DMS53 treated with DMSO at 0.1 percent for 48 hours (cell line): ENCODE data around the gene SLC66A2.

Source experiments
- DNase-seq: peaks from one replicate; lab custom pipeline; 2025; ENCODE audit not compliant: unreplicated experiment; lab: John Stamatoyannopoulos, UW

The SLC66A2 gene

DNA sequence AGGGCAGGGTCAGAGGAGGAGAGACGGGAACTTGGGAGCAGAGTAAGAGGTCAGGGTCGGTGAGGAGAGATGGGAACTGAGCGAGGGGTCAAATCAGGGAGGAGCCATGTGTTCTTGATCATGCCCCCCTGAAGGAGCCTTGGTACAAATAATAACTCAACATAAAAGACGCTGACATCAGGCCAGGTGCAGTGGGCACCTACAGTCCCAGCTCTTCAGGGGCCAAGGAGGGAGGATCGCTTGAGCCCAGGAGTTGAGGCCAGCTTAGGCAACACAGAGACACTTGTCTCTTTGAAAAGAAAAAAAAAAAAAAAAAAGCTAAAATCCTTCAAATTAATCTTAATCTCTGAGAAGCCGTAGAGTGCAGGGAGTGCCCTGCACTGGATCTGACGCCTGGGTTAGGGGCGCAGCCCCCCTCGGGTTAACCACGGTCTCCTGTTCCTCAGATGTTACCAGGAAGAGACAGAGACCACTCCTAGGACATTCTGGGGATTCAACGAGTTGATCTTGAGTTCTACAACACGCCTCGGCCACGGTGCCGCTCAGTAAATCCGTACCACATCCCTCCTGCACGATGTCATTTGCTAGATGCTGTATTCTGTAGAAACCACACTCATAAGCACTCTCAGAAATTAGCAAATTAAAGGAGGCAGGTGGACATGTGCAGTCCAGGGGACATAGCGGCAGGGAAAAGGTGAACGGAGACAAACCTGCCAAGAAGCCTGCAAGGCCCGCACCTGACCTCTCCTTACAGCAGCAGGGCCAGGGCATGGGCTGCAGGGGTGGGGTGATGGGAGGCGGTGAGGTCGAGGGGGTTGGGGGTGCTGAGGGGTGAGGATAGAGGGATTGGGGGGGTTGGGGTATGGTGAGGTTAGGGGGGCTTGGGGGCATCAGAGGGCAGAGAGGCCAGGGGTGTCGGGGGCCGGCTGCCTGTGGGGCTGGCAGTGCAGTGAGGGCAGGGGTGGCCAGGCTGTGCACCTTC is 29.2 kb downstream of the SLC66A2 start:
- DNase-seq = no peak

DNA sequence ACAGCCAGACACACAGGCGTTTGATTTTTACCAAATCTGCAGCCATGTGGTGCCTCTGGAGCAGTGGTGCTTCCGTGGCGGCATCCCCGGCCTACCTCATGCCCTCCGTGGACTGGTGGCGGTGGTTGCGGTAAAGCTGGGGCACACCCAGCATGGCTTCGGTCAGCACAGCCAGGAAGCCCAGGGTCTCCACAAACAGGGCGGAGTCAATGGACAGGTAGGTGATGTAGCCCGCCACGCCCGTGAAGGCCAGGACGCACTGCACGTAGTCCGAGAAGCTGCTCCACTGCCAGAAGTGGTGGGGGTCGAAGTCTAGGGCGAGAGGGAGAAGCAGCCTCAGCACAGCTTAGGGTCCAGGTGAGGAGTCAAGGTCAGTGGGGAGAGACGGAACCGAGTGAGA is 32.4 kb downstream of the SLC66A2 start:
- DNase-seq = no peak

DNA sequence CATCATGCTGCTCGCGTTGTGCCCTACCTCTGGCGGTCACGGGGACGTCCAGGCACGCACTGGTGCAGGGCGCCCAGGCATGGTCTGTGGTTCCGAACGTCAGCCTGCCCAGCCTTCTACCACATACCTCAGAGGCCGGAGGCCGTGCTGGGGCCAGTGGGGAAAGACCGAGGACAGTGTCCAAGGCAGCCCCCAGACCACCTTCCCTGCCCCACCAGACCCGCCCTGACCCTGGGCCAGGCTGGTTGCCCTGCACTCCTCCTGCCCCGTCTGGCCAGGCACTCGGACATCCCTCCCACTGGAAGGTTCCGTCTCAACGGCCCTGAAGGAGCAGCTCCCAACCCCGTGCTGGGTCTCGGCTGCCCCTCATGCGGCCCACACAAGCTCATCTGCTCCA is 32.8 kb downstream of the SLC66A2 start:
- DNase-seq = no peak

DNA sequence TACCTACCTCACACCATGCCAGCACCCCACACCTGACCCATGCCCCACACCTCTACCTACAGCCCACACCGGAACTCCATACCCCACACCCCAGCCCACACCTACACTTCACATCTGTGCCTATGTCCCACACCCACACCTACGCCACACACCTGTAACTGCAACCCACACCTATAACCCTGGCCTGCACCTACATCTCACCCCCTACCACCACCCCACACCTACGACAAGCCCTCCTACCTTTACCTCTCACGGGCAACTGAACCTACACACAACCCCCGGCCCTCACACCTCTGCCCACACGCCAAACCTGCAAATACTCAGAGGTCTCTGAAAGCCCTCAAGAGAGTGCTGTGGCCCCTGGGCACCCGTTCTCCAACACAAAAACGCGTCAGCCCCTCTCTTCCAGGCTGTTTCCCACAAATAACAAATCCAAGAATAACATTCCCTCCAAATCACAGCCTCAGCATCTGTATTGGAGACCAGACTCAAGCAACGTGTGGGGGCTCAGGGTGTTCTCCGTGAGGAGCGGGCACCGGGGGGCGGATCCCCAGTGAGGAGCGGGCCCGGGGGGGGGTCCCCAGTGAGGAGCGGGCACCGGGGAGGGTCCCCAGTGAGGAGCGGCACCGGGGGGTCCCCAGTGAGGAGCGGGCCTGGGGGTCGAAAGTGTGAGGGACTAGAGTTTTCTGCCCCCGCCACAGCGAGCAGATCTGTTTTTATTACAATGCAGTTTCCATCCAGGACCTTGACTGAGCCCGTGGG is 33.4 kb downstream of the SLC66A2 start:
- no peak for DNase-seq

DNA sequence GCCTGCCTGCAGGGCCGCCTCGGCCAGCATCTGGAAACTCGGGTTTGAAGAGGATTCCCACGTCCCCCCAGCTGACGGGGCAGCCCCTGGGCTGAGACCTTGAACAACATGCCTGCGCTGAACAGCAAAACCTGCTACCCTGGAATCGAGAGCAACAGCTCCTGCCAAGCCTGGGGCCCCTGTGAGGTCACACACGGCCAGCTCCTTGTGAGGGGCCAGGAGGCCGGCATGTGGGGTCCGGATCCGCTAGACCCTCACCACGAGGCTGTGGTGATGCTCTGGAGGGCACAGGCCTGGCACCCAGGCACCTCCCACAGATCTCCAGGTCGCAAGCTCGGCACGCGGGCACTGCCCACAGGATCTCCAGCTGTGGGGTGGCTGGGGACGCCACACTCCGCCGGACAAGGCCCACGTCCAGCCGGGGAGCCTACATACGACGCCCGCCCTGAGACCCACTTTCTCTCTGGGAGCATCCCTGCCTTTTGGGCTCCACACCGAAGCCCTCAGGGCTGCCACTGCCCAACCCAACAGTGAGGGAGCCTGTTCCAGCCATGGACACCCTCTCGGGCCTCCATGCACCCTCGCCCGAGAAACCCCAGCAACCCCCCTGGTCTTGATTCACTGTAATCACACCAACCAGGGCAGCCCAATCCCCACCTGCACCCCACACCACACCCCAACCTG is 34.1 kb downstream of the SLC66A2 start:
- DNase-seq = no peak

DNA sequence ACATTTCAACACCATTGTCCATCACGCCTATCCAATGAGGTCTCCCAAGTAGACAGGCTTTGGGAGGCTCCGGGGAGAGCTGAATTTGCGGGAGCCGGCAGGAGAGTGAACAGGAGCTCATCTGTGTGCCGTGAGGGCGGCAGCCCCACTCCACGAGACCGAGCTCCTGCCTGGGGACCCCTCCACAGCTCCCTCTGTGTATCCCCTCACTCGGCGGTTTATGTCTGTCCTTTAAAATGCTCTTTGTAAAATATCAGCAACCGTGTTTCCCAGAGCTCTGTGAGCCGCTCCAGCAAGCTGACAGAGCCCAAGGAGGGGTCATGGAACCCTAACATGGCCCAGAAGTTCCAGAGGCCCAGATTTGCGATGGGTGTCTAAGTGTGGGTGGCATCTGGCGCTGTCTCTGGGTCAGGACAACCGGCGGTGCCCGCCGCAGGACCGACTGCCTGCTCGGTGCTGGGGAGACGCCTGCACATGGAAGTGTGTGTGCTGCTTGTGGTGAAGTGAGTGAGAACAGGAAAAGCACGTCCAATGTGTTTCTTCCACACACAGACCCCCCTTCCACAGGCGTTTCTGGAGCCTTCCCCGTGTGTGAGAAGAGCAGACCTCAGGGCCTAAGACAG is 34.8 kb downstream of the SLC66A2 start:
- DNase-seq = no peak

DNA sequence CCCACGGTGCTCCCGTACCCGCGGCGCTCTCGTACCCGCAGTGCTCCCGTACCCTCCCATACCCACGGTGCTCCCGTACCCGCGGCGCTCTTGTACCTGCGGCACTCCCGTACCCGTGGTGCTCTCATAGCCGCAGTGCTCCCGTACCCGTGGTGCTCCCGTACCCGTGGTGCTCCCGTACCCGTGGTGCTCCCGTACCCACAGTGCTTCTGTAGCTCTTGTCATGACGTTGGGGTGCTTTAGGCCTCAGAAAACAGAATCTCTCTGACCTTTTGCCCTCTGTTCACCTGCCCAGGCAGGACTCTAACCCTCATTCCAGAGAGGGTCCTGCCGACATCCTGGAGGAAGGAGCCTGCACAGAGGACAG is 35.3 kb downstream of the SLC66A2 start:
- DNase-seq = no peak

DNA sequence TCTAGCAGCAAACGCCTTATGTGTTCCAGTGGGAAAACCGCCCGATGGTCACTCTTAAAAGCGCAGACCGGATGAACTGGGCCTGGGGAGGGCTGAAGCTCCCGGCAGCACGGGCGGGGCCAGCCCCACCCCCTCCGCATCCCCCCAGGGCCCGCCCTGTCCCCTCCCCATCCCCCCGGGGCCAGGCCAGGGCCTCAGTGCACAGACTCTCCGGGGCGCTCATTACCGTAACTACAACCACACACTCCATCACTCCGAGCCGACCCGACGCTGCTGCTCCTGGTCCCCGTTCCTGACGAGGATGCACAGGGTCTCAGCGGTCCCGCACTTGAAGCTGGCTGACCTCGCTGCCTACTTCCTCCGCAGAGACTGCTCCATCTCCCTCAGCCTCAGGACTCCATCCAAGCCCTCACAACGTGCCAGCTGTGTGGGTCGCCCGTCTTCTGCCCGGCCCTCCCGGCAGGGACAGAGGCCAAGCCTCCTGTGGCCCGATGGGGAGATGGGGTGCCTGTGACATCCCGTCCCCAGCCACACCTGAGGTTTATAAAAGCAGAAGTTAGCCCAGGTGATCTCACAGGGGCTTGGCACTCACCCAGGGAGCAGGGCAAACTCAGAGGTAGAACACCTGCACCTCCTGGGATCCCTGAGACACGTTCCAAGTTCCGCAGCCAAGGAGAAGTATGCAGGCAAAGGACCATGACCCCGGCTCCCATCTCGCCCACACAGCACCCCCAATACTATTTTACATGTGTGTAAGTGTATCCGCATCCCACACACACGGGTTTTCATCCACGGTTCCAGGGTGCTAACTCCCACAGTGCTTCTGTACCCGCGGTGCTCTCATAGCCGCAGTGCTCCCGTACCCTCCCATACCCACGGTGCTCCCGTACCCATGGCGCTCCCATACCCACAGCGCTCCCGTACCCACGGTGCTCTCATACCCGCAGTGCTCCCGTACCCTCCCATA is 36.0 kb downstream of the SLC66A2 start:
- DNase-seq = no peak

DNA sequence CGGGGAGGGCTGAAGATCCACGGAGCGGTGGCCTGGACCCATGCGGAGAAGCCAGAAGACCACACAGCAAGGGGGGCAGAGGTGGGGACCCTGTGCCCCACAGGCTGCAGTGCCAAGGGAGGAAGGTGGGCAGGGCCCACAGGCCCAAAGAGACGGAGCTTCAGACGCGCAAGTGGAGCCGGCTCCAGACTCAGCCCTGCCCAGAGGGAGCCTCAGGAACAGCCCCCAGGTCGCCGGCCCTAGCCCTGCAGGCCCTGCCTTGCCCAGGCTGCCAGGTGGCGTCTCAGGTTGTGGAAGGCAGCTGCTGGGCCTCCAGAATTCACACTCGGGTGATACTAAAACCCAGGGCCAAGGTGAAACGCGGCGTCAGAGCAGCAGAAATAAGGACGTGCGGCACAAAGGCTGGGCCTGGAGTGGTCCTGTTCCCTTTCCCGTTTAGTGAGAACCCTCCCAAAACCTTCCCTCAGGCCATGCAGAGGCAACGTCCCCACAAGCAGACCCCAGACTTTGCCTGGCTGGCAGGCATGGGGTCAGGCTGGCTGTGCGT is 36.8 kb downstream of the SLC66A2 start:
- no peak for DNase-seq

DNA sequence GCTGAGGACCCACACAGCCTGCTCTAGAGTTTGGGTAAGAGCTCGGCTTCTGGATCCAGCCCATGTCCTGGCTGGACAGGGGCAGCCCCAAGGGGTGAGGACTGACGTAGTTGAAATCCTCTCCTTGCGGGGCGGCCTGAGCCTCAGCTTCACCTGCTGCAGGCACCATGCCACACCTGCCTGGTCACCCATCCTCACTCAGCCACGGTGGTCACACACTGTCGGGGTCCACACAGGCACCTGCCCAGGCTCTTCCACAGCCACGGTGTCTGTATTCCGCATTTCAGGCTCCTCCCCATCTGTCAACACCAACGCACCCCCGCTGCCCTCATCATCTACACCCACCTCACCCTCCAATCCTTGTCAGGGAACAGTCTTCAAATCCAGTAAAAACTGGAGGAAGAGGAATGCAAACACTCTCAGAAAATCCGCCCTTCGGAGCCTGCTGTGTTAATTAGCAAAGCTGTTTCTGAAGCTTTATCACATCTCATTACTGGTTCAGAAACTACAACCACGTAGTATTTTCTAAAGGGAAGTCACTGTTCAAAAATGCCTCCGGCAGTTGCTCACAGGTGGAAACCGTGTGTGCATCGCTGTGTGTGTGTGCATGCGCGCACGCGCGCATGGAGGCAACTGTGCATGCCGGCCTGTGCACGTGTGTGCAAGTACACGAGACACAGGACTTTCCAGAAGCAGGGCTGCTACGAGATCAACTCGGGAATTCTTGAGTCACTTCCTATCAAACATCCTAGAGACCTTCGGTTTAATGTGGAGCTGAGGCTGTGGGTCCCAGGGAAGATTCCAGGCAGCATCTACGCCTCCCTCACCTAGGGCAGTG is 38.2 kb downstream of the SLC66A2 start:
- DNase-seq = no peak

DNA sequence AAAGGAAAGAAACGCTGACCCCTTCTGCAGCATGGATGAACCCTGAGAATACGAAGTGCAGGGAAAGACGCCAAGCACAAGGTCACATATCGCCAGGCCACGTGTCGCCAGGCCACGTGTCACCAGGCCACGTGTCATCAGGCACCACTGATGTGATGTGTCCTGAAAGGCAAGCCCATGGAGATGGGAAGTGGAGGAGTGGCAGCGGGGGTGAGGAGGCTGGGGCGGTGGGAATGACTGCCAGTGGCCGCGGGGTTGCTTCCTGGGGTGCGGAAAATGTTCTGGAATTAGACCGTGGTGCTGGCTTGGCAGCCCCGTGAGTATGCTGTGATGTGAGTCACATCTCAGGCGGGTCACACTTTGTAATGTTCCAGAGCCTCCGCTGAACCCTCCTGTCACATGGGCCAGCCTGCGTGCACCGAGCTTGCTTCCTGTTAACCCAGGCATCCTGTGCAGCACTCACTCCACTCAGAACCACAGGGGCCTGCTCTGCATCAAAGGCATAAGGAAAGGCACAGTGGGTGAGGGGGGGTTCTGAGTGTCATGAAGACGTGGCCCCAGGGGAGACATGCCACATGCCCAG is 39.0 kb downstream of the SLC66A2 start:
- DNase-seq = no peak

DNA sequence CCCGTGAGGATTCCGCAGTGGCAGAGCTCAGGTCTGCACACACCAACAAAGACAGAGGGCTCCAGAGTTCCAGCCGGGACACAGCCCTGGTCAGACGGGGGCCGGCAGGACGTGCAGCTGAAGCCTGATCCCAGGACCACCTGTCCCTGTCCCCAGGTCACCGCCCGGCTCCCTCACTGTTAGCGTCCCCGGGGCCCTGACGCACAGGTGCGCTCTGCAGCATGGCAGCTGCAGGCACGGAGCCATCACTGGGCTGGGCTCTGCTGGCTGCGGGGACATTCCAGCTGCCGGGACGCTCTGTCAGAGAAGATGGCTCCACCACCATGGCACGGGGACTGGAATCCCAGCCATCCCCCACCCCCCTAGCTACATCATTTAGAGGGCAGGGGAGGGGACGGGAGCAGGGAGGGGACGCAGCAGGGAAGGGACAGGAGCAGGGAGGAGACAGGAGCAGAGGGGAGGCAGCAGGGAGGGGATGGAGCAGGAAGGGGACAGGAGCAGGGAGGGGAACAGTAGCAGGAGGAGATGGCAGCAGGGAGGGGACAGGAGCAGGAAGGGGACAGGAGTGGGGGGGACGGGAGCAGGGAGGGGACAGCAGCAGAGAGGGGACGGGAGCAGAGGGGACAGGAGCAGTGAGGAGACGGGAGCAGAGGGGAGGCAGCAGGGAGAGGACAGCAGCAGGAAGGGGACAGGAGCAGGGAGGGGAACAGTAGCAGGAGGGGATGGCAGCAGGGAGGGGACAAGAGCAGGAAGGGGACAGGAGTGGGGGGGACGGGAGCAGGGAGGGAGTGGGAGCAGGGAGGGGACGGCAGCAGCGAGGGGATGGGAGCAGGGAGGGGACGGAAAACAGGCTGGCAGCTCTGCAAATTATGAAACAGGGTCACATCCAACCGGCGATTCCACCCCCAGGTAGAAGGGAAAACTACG is 39.8 kb downstream of the SLC66A2 start:
- DNase-seq = no peak

DNA sequence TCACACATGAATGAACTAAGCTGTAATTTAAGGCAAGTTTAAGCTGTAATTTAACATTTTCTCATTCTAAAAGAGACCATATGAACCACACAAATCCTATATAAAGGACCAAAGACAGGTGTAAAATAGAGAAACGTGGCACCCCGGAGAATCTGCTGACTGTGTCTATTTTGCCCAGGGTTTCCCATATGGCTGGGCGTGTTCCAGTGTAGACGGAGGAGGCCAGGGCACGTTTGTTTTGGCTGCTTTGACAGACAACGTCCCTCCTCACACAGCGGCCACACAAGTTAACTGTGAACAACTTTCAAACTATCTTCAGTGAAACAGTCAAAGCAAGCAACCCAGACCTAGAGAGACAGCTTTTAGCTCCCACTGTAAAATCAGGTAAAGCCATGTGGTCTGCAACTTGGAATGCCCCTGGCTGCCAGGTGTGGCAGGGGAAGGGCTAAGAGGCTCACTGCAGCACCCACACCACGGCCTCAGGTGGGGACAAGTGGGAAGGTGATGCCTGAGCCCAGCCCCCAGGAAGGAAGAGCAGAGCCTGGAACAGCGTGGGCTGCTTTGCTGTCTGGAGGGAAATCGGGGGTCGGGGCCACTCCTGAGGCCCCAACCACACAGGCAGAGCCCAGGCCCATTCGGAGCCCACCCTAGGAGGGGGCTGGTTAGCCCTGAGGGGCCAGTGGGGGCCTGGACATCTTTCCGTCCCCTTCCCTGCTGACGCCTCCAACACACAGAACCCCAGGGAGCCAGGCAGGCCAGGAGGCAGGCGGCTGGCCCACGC is 40.7 kb downstream of the SLC66A2 start:
- DNase-seq = no peak

DNA sequence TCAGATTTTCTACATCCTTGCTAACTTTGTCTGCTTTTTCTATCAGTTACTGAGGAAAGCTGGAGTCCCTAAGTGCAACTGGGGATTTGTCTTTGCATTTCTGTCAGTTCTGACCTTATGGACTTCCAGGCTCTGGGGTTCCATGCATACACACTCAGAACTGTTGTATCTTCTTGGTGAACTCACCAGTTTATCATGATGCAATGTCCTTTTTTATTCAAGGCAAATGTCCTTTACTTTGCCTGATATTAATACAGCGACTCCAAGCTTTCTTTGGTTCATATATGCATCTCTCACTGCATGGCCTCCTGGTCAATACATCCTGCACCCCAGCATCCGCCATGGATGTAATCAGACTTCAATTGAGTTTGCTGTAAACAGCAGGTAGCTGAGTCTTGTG is 44.7 kb downstream of the SLC66A2 start:
- DNase-seq = no peak

DNA sequence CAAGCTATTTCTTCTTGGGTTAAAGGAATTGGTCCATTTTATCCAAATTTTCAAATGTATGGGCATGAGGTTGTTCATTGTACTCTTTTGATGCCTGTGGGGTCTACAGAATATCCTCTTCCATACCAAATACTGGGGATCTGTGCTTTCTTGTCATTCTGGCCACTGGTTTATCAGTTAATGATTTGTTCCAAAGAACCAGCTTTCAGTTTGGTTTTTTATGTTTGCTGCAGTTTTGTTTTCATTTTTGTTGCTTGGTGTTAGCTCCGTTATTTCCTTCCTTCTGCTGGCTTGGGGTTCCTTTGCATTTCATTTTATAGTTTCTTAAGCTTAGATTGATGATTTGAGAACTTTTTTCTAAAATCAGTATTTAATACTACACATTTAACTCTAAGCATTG is 45.5 kb downstream of the SLC66A2 start:
- no peak for DNase-seq

DNA sequence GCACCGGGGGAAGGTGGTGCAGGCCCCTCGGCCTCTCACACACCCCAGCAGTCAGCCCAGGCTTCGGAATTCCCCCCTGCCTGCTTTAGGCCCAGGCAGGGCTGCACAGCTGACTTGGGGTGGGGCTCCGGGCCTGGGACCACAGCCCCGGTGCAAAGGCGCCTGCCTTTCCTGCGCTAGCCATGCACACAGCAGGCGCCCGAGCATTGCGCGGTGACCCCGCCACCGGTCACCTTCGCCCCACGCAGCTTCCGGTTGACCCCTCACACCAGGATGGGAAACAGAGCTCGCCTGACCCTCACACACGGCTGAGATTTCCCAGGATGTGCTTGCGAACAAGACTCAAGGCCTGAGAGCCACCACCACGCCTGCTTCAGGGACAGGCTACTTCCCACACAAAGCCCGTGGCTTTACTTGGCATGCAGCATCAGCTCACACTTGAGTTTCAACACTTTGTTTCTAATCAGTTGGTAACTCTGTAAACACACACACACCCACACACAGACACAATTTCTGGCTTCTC is 46.0 kb downstream of the SLC66A2 start:
- no peak for DNase-seq
